A673 (cell line): ENCODE measurements around the gene TNFAIP8L1.

Experiments
- CTCF ChIP-seq: fragments of 300-800, 200-600 bp; sonication (generic); conservative IDR thresholded peaks from 2 replicates; pipeline ENCODE4 v1.5.1; 2017; ENCODE audit warnings: low read depth, mild to moderate bottlenecking, antibody characterized with exemption, low read length, moderate library complexity, mixed read lengths
- EZH2 ChIP-seq: fragments of 200-600 bp; sonication (generic); IDR thresholded peaks from 2 replicates; pipeline ENCODE4 v1.6.1; 2017; ENCODE audit warnings: borderline replicate concordance, low read depth, mild to moderate bottlenecking, mixed read lengths, antibody characterized with exemption, low read length; ENCODE audit not compliant: poor library complexity, severe bottlenecking

GRCh38 chr19:4660181-4660791 lies 21.0 kb downstream of the TNFAIP8L1 start:
- peak; percentile 46 for TF ChIP-seq CTCF
- TF ChIP-seq EZH2 = no peak
